Testis (tissue), 3 donors: Measurements from ENCODE around the gene CAMTA1. TPM values are rescaled to one million over a fixed set of nuclear protein-coding genes. Genes with fewer than 3 reads are reported as not detected.
"Not testable (repeated sequence)": the region's sequence is repeated elsewhere in the genome, so short reads cannot be mapped to it uniquely, and the experiment has no call there.

ENCODE experiments used
- DNase-seq: peaks from one replicate; pipeline ENCODE4 v3.0.0-alpha.2; 2019
- H3K27ac ChIP-seq, 2 donors: fragments of 200-600 bp; sonication (generic); one replicate each; pipeline ENCODE4 v1.5.1; 2019
- H3K27me3 ChIP-seq: fragments of 200-600 bp; sonication (generic); one replicate; pipeline ENCODE4 v1.5.1; 2019
- H3K36me3 ChIP-seq: fragments of 200-600 bp; sonication (generic); one replicate; pipeline ENCODE4 v1.5.1; 2017; ENCODE audit warnings: low read depth; ENCODE audit errors: missing control alignments
- H3K4me1 ChIP-seq: fragments of 200-600 bp; sonication (generic); one replicate; pipeline ENCODE4 v1.5.1; 2019
- H3K4me3 ChIP-seq, 2 donors: fragments of 200-600 bp; sonication (generic); one replicate each; pipeline ENCODE4 v1.5.1; 2017 to 2019
- H3K9me3 ChIP-seq: fragments of 200-600 bp; sonication (generic); one replicate; pipeline ENCODE4 v1.5.1; 2017
- POLR2A ChIP-seq: fragments of 450-650 bp; IDR thresholded peaks from one replicate; pipeline ENCODE4 v1.6.1; 2017; ENCODE audit warnings: antibody characterized with exemption, mild to moderate bottlenecking, moderate library complexity
- WGBS, 2 donors: methylation state at CpG; one replicate each; pipeline ENCODE4 v1.1.5; 2018; 5-methylcytosine and 5-hydroxymethylcytosine counted together
- intact Hi-C: fragments of 100-400 bp; cut with DNase I; formaldehyde crosslinking; loops from one replicate; pipeline ENCODE4 v1.15.1; 2023; ENCODE audit warnings: low total_unique reads
- polyA plus RNA-seq: library from polyadenylated mRNA; stranded (reverse); fragments of 350-450 nt; fragmentation: Illumina TruSeq; extraction: RNeasy Lipid Tissue Mini Kit (QIAGEN cat#74804); gene quantifications from one replicate; pipeline ENCODE4 v1.2.3, GENCODE V29; 2014; ENCODE audit warnings: low read depth, low replicate concordance; ENCODE audit not compliant: insufficient read depth
- total RNA-seq, 2 donors: library from RNA; depleted of rRNA; stranded (reverse); fragments of >200 nt; gene quantifications; one replicate each; pipeline ENCODE4 v1.2.3, GENCODE V29; 2016
- TF ChIP-seq, protein P1 (sequence below), 3 experiments: fragments of 450-650 bp in 2 of 3; fragments of 200-600 bp in 1 of 3; sonication (generic) in 1 of 3; IDR thresholded peaks; one replicate each; pipeline ENCODE4 v1.5.1; 2016 to 2019; ENCODE audit warnings: antibody characterized with exemption in 3 of 3, mild to moderate bottlenecking in 2 of 3, moderate library complexity in 1 of 3

CAMTA1 gene
- total and polyA plus RNA-seq, 3 donors from 2014 or later, result 116 to 158 (median 119) TPM

DNA sequence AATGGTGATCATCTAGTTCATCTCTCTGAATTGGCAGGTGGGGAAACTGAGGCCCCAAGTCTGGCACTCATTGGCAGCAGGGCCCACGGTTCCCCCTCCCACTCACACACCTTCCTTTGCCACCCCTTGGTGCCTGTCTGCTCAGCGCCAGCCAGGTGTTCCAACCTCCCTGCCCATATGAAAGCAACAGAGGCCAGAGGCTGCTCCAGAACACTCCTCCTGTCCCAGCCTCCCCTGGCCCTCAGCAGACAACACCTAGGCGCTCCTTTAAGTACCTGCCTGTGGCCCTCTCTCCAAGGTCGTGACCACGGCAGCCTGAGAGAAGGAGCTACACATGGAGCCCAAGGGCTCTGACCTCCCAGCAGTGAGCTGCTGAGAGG lies 623.5 kb downstream of the CAMTA1 start:
- TF ChIP-seq POLR2A, result no peak
- TF ChIP-seq, protein P1, sequence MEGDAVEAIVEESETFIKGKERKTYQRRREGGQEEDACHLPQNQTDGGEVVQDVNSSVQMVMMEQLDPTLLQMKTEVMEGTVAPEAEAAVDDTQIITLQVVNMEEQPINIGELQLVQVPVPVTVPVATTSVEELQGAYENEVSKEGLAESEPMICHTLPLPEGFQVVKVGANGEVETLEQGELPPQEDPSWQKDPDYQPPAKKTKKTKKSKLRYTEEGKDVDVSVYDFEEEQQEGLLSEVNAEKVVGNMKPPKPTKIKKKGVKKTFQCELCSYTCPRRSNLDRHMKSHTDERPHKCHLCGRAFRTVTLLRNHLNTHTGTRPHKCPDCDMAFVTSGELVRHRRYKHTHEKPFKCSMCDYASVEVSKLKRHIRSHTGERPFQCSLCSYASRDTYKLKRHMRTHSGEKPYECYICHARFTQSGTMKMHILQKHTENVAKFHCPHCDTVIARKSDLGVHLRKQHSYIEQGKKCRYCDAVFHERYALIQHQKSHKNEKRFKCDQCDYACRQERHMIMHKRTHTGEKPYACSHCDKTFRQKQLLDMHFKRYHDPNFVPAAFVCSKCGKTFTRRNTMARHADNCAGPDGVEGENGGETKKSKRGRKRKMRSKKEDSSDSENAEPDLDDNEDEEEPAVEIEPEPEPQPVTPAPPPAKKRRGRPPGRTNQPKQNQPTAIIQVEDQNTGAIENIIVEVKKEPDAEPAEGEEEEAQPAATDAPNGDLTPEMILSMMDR (IDR thresholded peaks at IDR 0.05), result no peak
- intact Hi-C loops, result no loop called here
- WGBS, 2 donors, result 88 to 90% methylated on average over 3 to 5 of the region's 5 CpGs
- no peak overlapping the region for H3K27ac ChIP-seq
- no peaks in the 10 kb centered on the region for H3K9me3 ChIP-seq
- no peaks in the 10 kb centered on the region for H3K4me1 ChIP-seq
- no peaks in the 10 kb centered on the region for H3K36me3 ChIP-seq
- DNase-seq, result no peak
- H3K4me3 ChIP-seq, result no peak overlapping the region
- H3K27me3 ChIP-seq, result no peaks in the 10 kb centered on the region

DNA sequence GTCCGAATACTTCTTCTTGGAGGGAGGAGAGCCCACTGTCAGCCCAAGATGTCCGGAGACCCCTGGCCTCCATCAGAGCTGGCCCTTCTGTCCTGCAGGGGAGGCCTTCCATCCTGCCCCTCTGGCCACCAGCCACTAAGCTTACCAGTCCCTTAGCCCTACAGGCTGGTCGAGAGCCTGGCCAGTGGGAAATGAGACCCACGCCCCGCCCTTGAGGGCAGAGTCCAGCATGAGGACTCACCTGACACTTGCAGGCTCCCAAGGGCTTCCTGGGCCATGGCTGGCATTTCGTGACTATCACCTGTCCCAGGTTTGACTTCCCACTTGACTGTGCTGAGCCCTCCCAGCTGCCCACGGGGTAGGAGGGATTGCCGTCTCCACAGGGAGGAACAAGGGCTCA lies 624.0 kb downstream of the CAMTA1 start:
- intact Hi-C loops, result no loop called here
- H3K9me3 ChIP-seq, result no peaks in the 10 kb centered on the region
- peak; percentile 3 for DNase-seq
- TF ChIP-seq, protein P1 (IDR thresholded peaks at IDR 0.05), result no peak
- no peaks in the 10 kb centered on the region for H3K36me3 ChIP-seq
- H3K4me3 ChIP-seq, result no peak overlapping the region
- no peak overlapping the region for H3K27ac ChIP-seq
- 90 to 96% methylated on average over 5 to 8 of the region's 8 CpGs for WGBS, 2 donors
- H3K27me3 ChIP-seq, result no peaks in the 10 kb centered on the region
- H3K4me1 ChIP-seq, result no peaks in the 10 kb centered on the region

DNA sequence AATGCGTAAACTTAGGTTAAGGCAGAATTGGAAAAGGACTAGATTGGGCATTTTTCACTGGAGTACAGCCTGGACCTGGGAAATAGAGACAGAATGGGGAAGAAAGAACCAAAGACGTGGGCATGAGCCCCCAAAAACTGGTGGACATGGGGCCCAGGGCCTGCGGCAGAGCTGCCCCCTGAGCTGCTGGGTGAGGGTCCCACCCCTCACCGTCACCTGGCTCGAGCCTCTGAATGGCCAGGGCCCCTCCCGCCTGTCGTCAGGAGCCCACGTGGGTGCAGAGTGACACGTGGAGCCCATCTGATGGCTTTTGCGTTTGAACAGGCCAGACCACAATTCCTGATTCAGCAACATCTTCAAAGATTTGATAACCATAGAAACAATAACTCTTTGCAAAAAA lies 624.9 kb downstream of the CAMTA1 start:
- no peaks in the 10 kb centered on the region for H3K27me3 ChIP-seq
- no peaks in the 10 kb centered on the region for H3K9me3 ChIP-seq
- H3K27ac ChIP-seq, result no peak overlapping the region
- TF ChIP-seq, protein P1 (IDR thresholded peaks at IDR 0.05), result no peak
- TF ChIP-seq POLR2A, result no peak
- DNase-seq, result no peak
- no peaks in the 10 kb centered on the region for H3K4me1 ChIP-seq
- H3K4me3 ChIP-seq, result no peak overlapping the region
- 84 to 85% methylated on average over 10 of the region's 10 CpGs for WGBS, 2 donors
- intact Hi-C loops, result no loop called here
- no peaks in the 10 kb centered on the region for H3K36me3 ChIP-seq

- H3K36me3 ChIP-seq, intact Hi-C loops, H3K27ac ChIP-seq, H3K4me1 ChIP-seq, H3K9me3 ChIP-seq, H3K27me3 ChIP-seq, H3K4me3 ChIP-seq, DNase-seq: not testable (repeated sequence)
- WGBS, 2 donors, result 82 to 99% methylated on average over 11 to 12 of the region's 12 CpGs
Measured at GRCh38 chr1:7417618-7418017, 632.4 kb downstream of the CAMTA1 start.

GRCh38 chr1:7418442-7419080 lies 633.3 kb downstream of the CAMTA1 start:
- DNase-seq, result peak; percentile 9
- H3K27me3 ChIP-seq, result no peaks in the 10 kb centered on the region
- H3K4me1 ChIP-seq, result no peaks in the 10 kb centered on the region
- TF ChIP-seq, protein P1 (IDR thresholded peaks at IDR 0.05), result no peak
- no peak for TF ChIP-seq POLR2A
- intact Hi-C loops, result no loop called here
- H3K4me3 ChIP-seq, result no peak overlapping the region
- no peaks in the 10 kb centered on the region for H3K36me3 ChIP-seq
- no peaks in the 10 kb centered on the region for H3K9me3 ChIP-seq
- 84 to 85% methylated on average over 10 of the region's 11 CpGs for WGBS, 2 donors
- H3K27ac ChIP-seq, result no peak overlapping the region
